Esophagus mucosa (tissue), 1 donor: ENCODE data around the gene ATP6V0C. TPM values are rescaled to one million over a fixed set of nuclear protein-coding genes. Genes with fewer than 3 reads are reported as not detected.

ENCODE experiments used
- ATAC-seq: fragments of 200-7000 bp; cut with Tn5 transposase; one replicate; pipeline ENCODE4 v1.9.1; 2020
- total RNA-seq: library from RNA; stranded (reverse); gene quantifications from one replicate; pipeline ENCODE4 v1.2.4, GENCODE V29; 2023
- donor health status: DM: yes; HTN: yes; CAD: no.

Gene ATP6V0C
- total RNA-seq, 1 donor from 2014 or later, result 205 TPM

DNA sequence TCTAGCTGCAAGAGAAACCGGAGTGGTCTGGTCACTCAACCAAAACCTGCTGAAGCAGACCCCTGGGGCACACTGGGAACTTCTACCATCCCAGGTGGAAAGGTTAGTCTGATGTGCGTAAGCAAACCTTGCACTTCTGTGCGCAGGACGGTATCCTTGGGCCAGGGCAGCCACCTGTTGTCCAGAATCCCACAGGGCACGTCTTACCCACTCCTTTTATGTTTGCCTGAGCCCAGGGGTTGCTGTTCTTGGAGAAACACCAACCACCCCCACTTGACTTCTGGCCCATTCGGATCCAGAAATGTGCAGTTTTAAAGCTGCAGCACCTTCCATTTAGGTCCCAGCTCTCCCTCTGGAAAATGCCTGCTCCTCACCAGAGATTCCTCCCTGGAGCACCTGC lies 20.1 kb upstream of the ATP6V0C start:
- no peak for ATAC-seq

DNA sequence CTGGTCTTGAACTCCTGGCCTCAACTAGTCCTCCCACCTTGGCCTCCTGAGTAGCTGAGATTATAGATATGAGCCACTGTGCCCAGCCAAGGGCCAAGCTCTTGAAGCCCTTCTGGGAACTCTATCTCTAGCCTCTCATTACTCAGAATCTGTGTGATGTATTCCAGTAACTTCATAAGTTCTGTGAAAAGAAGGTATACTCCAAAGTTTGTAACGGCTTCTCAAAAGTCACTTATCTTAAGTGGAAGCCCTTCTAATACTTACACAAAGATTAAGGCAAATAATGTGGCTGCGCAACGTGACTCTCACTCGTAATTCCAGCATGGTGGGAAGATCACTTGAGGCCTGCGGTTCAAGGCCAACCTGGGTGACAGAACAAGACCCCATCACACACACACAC lies 19.1 kb upstream of the ATP6V0C start:
- ATAC-seq, result no peak

DNA sequence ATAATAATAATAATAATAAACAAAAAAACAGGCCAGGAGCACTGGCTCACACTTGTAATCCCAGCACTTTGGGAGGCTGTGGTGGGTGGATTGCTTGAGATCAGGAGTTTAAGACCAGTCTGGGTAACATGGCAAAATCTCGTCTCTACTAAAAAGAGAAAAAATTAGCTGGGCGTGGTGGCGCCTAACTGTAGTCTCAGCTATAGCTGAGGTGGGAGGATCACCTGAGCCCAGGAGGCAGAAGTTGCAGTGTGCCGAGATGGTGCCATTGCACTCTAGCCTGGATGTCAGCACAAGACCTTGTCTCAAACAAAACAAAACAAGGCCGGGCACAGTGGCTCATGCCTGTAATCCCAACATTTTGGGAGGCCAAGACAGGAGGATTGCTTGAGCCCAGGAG lies 18.7 kb upstream of the ATP6V0C start:
- no peak for ATAC-seq

DNA sequence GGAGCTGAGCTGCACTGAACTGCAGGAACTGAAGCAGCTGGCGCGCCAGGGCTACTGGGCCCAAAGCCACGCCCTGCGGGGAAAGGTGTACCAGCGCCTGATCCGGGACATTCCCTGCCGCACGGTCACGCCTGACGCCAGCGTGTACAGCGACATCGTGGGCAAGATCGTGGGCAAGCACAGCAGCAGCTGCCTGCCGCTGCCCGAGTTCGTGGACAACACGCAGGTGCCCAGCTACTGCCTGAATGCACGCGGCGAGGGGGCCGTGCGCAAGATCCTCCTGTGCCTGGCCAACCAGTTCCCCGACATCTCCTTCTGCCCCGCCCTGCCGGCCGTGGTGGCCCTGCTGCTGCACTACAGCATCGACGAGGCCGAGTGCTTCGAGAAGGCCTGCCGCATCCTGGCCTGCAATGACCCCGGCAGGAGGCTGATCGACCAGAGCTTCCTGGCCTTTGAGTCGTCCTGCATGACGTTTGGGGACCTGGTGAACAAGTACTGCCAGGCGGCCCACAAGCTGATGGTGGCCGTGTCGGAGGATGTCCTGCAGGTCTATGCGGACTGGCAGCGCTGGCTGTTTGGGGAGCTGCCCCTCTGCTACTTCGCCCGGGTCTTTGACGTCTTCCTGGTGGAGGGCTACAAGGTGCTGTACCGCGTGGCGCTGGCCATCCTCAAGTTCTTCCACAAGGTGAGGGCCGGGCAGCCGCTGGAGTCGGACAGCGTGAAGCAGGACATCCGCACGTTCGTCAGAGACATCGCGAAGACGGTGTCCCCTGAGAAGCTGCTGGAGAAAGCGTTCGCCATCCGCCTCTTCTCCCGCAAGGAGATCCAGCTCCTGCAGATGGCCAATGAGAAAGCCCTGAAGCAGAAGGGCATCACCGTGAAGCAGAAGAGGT lies 17.3 kb upstream of the ATP6V0C start:
- peak; percentile 15 for ATAC-seq

DNA sequence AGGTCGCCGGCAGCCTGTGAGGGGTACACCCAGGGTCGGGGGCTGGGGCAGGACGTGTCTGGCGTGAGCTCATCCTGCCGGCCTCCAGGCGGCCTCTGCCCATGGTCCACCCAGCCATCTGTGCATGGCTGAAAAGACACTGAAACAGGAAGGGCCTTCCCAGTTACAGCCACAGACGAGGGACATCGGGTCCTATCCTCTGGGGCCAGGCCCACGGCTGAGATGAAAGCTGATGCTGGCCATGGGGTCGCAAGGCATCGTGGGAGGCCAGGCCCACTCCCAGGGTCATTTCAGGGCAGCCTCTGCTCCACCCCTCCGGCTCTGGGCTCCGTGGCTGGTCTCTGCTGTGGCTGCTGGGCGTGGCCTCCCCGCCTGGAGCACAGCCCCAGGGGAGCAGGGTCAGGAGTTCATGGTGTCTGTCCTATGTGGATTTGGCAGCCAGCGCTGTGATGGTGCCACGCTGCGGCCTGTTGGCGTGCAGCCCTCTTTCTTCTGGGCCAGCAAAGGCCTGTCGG lies 16.6 kb upstream of the ATP6V0C start:
- ATAC-seq, result no peak

DNA sequence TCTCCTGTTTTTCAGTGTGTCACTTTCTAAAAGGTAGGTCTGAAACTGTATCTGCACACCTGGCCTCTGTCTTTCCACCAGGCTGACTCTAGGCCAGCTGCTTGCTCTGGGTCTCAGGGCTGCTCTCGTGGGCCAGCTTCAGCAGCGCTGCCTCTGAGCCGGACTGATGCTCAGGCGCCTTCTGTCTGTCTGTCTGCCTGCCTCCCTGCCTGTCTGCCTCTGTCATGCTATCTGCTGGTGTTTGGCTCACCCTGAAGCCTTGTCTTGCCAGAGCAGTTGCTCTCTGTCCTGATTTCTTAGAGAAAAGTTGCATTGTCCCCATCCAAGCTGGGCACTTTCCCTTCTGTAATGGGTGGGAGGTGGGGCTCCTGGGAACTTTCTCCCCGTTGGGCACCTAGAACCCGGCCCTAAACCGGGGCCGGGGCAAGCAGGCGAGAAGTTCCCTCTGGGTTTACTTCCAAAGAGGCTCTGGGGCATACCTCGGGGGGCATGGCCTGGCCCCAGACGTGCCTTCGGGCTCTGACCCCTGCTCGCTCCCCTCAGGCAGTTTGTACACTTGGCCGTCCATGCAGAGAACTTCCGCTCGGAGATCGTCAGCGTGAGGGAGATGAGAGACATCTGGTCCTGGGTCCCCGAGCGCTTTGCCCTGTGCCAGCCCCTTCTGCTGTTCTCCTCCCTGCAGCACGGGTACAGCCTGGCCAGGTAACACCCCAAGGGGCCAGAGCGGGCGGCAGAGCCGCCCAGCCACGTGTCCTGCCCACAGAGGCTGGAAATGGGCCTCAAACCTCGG lies 15.9 kb upstream of the ATP6V0C start:
- ATAC-seq, result no peak

DNA sequence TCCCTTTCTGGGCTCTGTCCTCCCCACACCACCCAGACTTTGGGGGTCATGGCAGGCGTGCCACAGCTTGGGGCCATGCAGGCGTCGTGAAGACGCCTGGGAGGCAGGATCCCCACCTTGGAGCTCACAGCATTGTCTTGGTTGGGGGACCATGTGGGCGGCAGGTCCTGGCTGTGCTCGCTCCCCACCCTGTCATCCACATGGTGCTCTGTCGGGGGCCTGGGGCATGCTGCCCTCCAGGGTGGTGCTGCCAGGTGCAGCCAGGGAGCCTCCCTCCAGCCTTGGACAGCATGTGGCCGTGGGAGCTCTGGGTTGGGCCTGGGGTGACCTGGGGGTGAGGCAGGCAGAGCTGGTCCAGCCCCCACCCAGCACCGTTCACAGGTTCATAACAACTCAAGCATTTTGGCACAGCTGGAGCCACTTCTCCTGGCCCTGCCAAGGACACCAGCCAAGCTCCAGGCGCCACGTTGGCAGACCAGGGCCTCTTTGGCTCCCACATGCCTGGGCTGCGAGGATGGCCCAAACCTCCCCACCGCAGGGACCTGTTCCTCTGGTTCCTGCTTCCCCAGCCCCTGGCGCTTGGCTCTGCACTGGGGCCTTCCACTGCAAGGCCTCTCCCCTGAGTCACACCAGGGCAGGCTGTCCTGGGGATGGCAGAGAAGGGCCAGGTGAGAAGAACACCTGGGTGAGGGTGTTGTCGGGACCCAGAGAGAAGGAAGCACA lies 15.1 kb upstream of the ATP6V0C start:
- ATAC-seq, result peak; percentile 86

DNA sequence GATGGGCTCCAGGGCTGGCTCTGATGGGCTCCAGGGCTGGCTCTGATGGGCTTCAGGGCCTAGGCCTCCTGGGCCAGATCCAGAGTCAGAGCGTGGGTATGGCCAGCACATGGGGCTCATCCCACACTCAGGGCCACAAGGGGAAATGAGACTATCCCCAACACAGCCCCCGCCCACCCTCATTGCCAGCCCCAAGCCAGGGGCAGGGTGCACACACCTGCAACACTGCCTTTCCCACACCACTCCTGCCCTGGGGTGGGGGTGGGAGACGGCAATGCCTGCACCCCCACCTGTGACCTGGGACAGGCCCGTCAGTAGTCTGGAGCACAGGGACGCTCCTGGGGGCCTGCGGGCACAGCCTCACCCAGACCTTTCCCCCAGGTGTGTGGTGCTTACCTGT lies 14.3 kb upstream of the ATP6V0C start:
- ATAC-seq, result no peak

DNA sequence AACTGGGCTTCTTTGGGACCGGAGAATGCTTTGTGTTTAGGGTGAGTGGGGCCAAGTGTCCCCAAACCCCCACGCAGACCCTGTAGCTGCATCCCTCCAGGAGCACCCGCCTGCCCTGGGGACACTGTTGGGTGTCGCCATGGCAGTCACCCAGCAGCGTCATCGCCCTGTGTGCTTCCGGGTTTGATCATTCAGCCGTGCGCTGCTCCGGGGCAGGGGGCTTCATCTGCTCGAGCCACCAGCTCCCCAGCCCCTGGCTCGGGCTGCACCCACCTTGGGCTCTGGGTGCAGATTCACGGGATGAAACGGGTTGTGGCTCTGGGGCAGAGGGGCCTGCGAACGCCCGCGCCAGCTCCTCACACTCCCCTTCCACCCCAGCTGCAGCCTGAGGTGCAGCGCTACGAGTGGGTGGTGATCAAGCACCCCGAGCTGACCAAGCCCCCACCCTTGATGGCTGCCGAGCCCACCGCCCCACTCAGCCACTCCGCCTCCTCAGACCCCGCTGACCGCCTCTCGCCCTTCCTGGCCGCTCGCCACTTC lies 13.8 kb upstream of the ATP6V0C start:
- ATAC-seq, result no peak

DNA sequence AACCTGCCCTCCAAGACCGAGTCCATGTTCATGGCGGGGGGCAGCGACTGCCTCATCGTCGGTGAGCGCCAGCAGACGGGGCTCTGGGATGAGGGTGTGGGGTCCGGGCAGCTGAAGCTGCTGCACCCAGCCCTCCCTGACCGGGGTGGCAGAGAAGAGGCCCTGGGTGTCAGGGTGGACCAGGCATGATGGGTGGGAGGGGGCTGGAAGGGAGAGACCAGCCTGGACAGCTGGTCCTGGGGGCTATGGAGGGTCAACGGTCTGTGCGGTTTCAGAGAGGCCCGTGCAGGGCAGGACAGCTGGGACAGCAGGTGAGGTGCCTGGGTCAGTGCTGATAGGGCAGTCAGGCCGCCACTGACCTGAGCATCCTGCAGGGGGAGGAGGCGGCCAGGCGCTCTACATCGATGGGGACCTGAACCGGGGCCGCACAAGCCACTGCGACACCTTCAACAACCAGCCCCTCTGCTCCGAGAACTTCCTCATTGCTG lies 13.3 kb upstream of the ATP6V0C start:
- no peak for ATAC-seq

DNA sequence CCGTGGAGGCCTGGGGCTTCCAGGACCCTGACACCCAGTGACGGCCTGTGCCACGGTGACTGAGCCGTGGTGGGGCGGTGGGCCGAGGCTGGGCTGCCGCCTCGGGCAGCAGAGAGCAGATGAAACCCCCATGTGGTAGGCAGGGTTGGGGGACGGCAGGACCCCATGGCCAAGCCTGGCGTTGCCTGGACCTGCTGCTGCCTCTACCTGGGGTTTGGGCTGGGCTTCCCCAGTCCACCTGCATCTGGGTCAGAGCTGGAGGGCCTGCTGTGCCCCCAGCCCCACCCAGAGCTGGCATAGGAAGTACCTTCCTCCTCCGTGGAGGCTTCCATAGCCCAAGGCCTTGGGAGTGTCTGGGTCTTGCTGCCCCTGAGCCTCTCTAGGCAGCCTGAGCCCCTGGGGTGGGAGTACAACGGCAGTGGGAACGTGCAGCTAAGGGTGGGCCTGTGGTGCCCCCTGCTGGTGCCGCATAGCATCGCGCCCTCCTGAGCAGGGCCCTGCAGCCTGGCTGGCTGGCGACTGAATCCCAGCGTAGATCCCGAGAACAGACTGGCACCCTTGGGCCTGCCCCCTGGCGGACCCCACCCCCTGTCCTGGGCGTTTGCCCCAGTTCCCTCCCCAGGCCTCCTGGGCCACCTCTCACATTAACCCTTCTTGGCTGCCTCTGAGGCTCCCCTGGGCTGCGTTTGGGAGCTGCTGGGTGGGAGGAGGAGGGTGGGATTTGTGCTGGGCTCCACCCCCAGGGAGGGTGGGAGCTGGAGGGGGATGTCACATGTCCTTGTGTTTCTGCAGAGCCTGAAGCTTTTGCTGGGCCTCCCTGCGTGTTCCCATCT lies 12.6 kb upstream of the ATP6V0C start:
- peak; percentile 67 for ATAC-seq

DNA sequence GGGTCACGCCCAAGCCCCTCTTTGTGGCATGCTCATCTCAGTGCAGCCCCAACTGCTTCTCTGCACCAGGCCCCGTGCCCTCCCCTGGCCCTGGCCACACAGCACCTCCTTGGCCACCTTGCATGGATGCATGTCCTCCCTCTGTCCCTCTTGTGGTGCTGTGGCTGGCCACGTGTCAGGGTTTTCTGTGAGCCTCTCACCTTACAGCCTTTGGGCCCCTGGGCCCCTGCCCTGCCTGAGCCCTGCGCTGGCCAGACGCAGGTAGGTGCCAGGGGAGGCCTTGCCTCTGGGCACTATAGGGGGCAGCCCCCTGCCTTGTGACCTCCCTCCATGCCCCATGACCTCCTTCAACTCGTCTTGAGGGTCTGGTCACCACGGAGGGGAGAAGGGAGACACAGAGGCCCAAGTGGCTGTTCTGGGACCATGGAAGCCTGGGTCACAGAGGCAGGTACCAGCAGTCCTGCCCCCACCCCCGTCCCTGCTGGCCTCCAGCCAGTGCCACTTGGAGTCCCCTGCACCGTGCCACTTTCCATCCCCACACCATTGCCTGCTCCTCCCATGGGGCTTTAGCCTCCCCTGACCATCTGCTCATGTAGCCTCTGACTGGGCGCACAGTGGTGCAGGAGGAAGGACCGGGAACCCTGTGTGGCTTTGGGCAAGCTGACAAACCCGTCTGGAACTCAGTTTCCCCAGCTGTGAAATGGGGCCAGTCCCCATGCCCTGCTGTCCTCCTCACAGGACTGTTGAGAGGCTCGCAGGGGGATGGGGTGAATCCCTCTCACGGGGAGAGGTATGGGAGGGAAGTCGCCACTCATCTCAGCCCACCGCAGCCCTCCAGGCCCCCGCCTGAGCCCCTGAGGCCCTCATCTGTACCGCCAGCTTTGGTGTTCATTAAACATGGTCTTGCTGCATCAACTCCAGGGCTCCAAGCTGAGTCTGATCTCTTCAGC lies 11.5 kb upstream of the ATP6V0C start:
- no peak for ATAC-seq

DNA sequence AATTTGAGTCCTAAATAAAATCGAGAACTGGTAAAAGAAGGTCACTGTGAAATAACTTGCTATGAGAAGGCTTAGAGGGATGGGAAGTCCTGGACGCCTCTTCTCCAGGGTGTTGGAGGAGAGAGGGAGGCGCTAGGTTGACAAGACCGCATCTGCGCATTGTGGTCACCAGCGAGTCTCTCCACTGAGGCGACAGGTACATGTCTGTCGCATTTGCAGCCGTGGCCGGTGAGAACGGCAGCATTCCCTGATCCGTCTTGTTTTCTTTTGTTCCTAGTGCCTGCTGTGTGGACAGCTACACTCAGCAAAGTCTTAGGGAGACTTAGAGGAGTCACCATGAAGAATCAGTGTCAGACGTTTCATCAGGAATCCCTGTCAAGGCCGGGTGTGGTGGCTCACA lies 8.1 kb upstream of the ATP6V0C start:
- ATAC-seq, result no peak

DNA sequence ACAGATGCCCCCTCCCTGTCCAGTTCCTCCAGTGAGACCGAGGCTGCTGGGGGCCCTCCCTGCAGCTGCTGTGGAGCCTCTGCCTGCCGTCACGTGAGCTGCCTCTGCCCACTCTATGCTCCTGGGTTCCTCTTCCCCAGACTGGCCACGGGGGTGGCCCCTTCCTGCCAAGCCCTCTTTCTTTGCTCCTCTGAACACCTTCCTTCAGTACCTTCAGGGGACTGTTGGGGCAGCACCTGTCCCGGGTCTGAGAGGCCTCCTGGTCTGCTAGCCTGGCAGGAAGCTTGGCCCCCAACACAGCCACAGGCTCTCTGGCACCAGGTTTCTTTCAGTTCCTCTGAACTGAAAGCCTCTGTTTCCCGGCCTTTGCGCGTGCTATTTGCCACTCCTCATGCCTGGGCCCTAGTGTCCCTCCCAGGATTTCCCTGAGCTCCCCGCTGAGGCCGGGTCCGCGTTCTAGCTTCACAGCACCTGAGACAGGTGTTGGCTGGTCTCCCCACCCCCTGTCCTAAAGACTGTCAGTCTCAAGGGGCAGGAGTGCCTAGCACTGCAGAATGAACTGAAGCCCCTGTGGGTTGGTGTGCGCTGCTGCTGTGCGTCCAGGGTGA lies 6.6 kb upstream of the ATP6V0C start:
- ATAC-seq, result peak; percentile 43

DNA sequence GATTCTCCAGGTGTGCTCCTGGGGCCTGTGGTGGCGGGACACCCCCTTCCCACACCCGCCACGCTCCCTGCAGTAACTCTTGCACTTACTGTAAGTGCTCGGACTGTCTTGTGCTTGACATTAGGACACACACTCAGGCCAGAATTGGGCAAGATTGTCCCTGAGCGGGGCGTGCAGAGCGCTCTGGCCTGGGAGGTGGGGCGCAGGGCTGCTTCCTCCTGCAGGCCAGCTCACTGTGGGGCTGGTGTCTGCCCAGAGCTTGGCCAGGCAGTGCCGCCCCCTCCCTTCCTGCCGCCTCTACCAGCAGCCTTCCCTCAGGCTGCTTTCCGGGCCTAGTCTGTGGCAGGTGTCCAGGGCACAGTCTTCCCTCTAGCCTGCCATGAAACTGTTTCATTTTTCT lies 6.1 kb upstream of the ATP6V0C start:
- peak; percentile 19 for ATAC-seq

DNA sequence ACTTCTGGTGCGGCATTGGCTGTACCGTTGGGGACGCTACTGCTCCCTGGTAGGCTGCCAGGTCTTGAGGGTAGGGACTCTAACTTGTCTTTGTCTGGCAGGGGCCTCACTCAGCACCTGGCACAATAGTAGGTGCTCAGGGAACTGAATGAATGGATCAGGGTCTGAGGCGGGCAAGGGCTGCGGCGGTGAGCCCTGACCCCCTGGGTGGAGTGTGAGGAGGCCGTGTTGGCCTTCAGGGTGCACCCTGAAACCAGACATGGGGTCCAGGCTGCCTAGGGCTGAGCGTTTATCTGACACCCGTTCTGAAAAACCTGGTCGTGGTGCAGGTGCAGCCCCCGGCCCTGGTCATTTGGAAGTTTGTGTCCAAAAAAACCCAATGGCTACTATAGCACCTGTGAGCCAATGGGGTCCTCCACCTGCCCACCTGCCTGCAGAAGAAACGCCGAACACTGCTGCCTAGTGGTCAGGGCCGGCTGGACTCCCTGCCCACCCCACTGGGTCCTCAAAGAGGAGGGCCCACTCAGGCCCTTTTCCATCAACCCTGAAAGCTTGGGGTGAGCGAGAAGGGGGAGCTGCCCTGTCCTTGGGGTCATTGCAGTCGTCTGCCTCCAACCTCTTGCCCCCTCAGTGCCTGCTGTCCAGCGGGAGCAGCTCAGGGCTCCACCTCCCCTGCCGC lies 4.9 kb upstream of the ATP6V0C start:
- ATAC-seq, result no peak

DNA sequence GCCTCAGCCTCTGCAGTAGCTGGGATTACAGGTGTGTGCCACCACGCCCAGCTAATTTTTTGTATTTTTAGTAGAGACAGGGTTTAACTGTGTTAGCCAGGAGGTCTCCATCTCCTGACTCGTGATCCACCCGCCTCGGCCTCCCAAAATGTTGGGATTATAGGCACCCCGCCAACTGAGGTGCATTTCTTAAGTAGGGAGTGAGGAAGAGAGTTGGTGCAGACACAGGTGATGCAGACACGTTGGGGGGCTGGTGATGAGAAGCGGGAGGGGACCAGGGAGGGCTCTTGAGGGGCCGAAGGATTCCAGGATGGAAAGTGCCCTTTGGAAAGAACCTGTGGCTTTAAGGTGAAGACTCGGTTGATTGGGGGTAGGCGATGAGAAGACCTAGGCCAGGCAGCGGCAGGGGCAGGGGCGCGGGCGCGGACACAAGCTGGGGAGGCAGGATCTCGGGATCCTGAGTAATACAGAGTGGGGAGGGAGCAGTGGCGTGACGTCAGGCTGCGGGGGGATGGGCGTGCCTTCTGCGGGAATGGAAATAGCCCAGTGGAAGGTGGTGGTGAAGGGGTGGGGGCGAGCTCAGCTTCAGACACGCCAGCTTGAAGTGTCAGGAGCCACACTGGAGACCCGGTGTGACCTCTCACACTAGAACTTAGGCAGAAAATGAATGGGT lies 2.5 kb upstream of the ATP6V0C start:
- no peak for ATAC-seq

DNA sequence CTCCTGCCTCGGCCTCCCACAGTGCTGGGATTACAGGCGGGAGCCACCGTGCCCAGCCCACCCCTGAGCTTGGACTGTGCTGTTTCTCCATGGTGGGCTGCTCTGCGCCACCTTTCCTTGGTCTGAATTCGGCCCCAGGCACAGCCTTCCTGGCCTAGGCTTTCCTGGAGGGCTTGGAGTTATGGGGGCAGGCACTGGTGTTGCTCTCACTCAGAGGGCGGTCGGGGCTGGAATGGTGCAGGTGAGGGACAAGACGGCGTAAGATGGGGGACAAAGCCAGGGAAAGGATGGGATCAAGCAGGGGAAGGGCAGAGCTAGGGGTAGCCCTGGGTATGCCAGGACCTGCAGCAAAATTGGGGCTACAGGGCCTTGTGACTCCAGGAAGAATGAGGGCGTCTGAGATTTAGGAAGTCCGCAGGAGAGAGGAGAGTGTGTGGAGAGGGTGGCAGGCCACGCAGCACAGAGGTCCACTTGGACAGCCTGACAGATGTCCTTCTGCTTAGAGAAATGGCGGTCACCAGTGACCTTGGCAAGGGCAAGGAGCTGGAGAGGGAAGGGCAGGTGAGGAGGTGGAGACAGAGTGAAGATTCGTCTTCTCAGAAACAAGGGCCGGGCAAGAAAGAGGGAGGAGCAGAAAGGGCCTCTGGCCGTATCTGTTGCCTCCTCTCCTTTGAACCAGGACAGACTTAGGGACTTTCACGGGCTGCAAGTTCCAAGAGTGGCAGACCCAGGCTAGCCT lies 1.6 kb upstream of the ATP6V0C start:
- no peak for ATAC-seq
